ENCODE data around the gene KCTD13.

KCTD13 gene

GRCh38 chr16:29925781-29926710 is at the start of gene KCTD13:
Gene KCTD13, minus strand, starts transcription at chr16:29926226. Its CDS starts 193 bp downstream, at chr16:29926033.
- ChIA-PET CTCF (interaction anchor here (0.6 to 1.8 kb wide), 8 partner anchors 9 to 106 kb away, joined by 3 to 8 read pairs (median 4); no protein-coding TSS in a partner anchor), POLR2A (interaction anchor here (0.5 to 5.3 kb wide), 25 partner anchors 10 to 1028 kb away, joined by 3 to 58 read pairs (median 5); partner anchors contain the start of genes HIRIP3, MAZ, SEZ6L2 and TAOK2)
- H3K4me1 ChIP-seq (ENCODE audit: control insufficient read depth, insufficient read depth, low read length), result peaks cover 4% of the 10 kb centered on the region; the same call in 1 of the 2 replicates
- peak within 1 kb of the TSS; percentile 73 for H3K27ac ChIP-seq (ENCODE audit: extremely low read depth, low read depth, low read length)
- no peaks in the 10 kb centered on the region for H3K9me3 ChIP-seq (ENCODE audit: control insufficient read depth, insufficient read depth, low read depth, low read length)
- H3K4me3 ChIP-seq (ENCODE audit: low read depth, low read length), result peak within 1 kb of the TSS; percentile 97
- peaks cover 5 to 18% of the 10 kb centered on the region in 2 experiments for H3K36me3 ChIP-seq (ENCODE audit: control insufficient read depth in 2 of 2, insufficient read depth in 1 of 2, low read length in 2 of 2)
- no peak for TF ChIP-seq ZNF274 (IDR thresholded peaks at IDR 0.05; ENCODE audit: low read length)
- no peak for TF ChIP-seq ZNF274 (tag by site-specific recombination; IDR thresholded peaks at IDR 0.05; ENCODE audit: borderline replicate concordance)
- no peak for TF ChIP-seq AEBP2 (tag by site-specific recombination; IDR thresholded peaks at IDR 0.05; ENCODE audit: borderline replicate concordance)
- TF ChIP-seq ZNF692 (tag by site-specific recombination; IDR thresholded peaks at IDR 0.05), result peak; percentile 79
- TF ChIP-seq ZNF132 (tag by site-specific recombination; IDR thresholded peaks at IDR 0.05; ENCODE audit: borderline replicate concordance), result no peak
- no peak for TF ChIP-seq ZNF544 (tag by site-specific recombination; IDR thresholded peaks at IDR 0.05)
- no peak for TF ChIP-seq ZNF529 (tag by site-specific recombination; IDR thresholded peaks at IDR 0.05; ENCODE audit: insufficient replicate concordance)
- TF ChIP-seq ZNF518A (tag by site-specific recombination; conservative IDR thresholded peaks at IDR 0.05; ENCODE audit: low read depth), result no peak
- TF ChIP-seq ZNF391 (tag by site-specific recombination; IDR thresholded peaks at IDR 0.05; ENCODE audit: borderline replicate concordance, low read depth), result peak; percentile 49; the same call in 1 of the 2 replicates
- no peak for TF ChIP-seq ZNF423 (tag by site-specific recombination; IDR thresholded peaks at IDR 0.05)
- TF ChIP-seq SCRT1 (tag by site-specific recombination; IDR thresholded peaks at IDR 0.05; ENCODE audit: borderline replicate concordance), result peak; percentile 97
- TF ChIP-seq BCL11A (tag by site-specific recombination; IDR thresholded peaks at IDR 0.05; ENCODE audit: low read depth), result 0 out of 2 replicates have a peak, but pooled peaks have one; percentile 28
- TF ChIP-seq ZNF473 (tag by site-specific recombination; IDR thresholded peaks at IDR 0.05), result no peak
- TF ChIP-seq HIC1 (tag by site-specific recombination; IDR thresholded peaks at IDR 0.05), result no peak
- TF ChIP-seq ZNF785 (tag by site-specific recombination; IDR thresholded peaks at IDR 0.05), result 0 out of 2 replicates have a peak, but pooled peaks have one; percentile 4
- TF ChIP-seq ZNF394 (tag by site-specific recombination; IDR thresholded peaks at IDR 0.05; ENCODE audit: borderline replicate concordance), result peak; percentile 87
- TF ChIP-seq ZNF174 (tag by site-specific recombination; IDR thresholded peaks at IDR 0.05), result no peak
- TF ChIP-seq ZNF768 (tag by site-specific recombination; IDR thresholded peaks at IDR 0.05), result no peak
- peak; percentile 60; the same call in 1 of the 2 replicates for TF ChIP-seq ZBTB7A (tag by site-specific recombination; IDR thresholded peaks at IDR 0.05; ENCODE audit: low read depth)
- TF ChIP-seq ZNF48 (tag by site-specific recombination; IDR thresholded peaks at IDR 0.05), result no peak
- TF ChIP-seq ZXDB (tag by site-specific recombination; IDR thresholded peaks at IDR 0.05), result peak; percentile 98
- TF ChIP-seq KLF1 (tag by site-specific recombination; IDR thresholded peaks at IDR 0.05), result peak; percentile 8
- TF ChIP-seq ZNF843 (tag by site-specific recombination; IDR thresholded peaks at IDR 0.05), result 0 out of 2 replicates have a peak, but pooled peaks have one; percentile 28
- TF ChIP-seq ZBTB26 (tag by site-specific recombination; optimal IDR thresholded peaks at IDR 0.05), result peak; percentile 74
